H9 (cell line): ENCODE results near the gene CAMK2G. TPM values are rescaled to one million over a fixed set of nuclear protein-coding genes. Genes with fewer than 3 reads are reported as not detected.

Experiments
- DNase-seq: peaks from one replicate; pipeline ENCODE4 v3.0.0-alpha.2; 2017
- H2AFZ ChIP-seq: one replicate; pipeline ENCODE4 v1.6.1; 2013; ENCODE audit warnings: mild to moderate bottlenecking, low read length, control low read depth, moderate library complexity
- H2AK5ac ChIP-seq: 2 replicates; pipeline ENCODE4 v1.6.1; 2013; ENCODE audit warnings: low read length, control low read depth, mixed read lengths; ENCODE audit not compliant: insufficient read length
- H2BK120ac ChIP-seq: one replicate; pipeline ENCODE4 v1.6.1; 2013; ENCODE audit warnings: low read depth, mild to moderate bottlenecking, low read length, control low read depth, inconsistent platforms; ENCODE audit not compliant: poor library complexity, severe bottlenecking
- H2BK12ac ChIP-seq: 2 replicates; pipeline ENCODE4 v1.6.1; 2013; ENCODE audit warnings: low read length, control low read depth, mixed read lengths, low read depth; ENCODE audit not compliant: insufficient read length
- H2BK15ac ChIP-seq: 2 replicates; pipeline ENCODE4 v1.6.1; 2013; ENCODE audit warnings: low read depth, low read length, control low read depth
- H2BK20ac ChIP-seq: one replicate; pipeline ENCODE4 v1.6.1; 2013; ENCODE audit warnings: low read depth, mild to moderate bottlenecking, low read length, control low read depth, inconsistent platforms; ENCODE audit not compliant: poor library complexity, severe bottlenecking
- H2BK5ac ChIP-seq: 2 replicates; pipeline ENCODE4 v1.6.1; 2013; ENCODE audit warnings: low read length, control low read depth, mixed read lengths; ENCODE audit not compliant: insufficient read length
- H3K14ac ChIP-seq: 2 replicates; pipeline ENCODE4 v1.6.1; 2013; ENCODE audit warnings: low read length, control low read depth; ENCODE audit not compliant: insufficient read depth
- H3K18ac ChIP-seq: 2 replicates; pipeline ENCODE4 v1.6.1; 2013; ENCODE audit warnings: low read depth, mild to moderate bottlenecking, mixed read lengths, low read length, control low read depth; ENCODE audit not compliant: insufficient read length
- H3K23ac ChIP-seq: 2 replicates; pipeline ENCODE4 v1.6.1; 2013; ENCODE audit warnings: low read length, control low read depth, mixed read lengths, low read depth; ENCODE audit not compliant: insufficient read length
- H3K23me2 ChIP-seq: 2 replicates; pipeline ENCODE4 v1.6.1; 2013; ENCODE audit warnings: low read depth, mild to moderate bottlenecking, mixed read lengths, low read length, control low read depth; ENCODE audit not compliant: insufficient read length, poor library complexity, severe bottlenecking
- H3K27ac ChIP-seq: 2 replicates; pipeline ENCODE4 v1.5.1; 2013; ENCODE audit warnings: low read length, control low read depth, mixed read lengths, low read depth; ENCODE audit not compliant: insufficient read length
- H3K27me3 ChIP-seq: 2 replicates; pipeline ENCODE4 v1.6.1; 2013; ENCODE audit warnings: low read length, control low read depth, inconsistent platforms; ENCODE audit not compliant: insufficient read depth
- H3K4ac ChIP-seq: 2 replicates; pipeline ENCODE4 v1.6.1; 2013; ENCODE audit warnings: low read depth, mild to moderate bottlenecking, control low read depth, inconsistent platforms, low read length, moderate library complexity
- H3K4me1 ChIP-seq: 2 replicates; pipeline ENCODE4 v1.6.1; 2013; ENCODE audit warnings: low read length, control low read depth, inconsistent platforms; ENCODE audit not compliant: insufficient read depth
- H3K4me2 ChIP-seq: 2 replicates; pipeline ENCODE4 v1.6.1; 2013; ENCODE audit warnings: low read length, control low read depth, mixed read lengths; ENCODE audit not compliant: insufficient read length, insufficient read depth
- H3K56ac ChIP-seq: 2 replicates; pipeline ENCODE4 v1.6.1; 2013; ENCODE audit warnings: low read depth, mild to moderate bottlenecking, mixed read lengths, low read length, control low read depth; ENCODE audit not compliant: insufficient read length
- H3K79me1 ChIP-seq: 2 replicates; pipeline ENCODE4 v1.6.1; 2013; ENCODE audit warnings: low read depth, mild to moderate bottlenecking, moderate library complexity, low read length, control low read depth, inconsistent platforms; ENCODE audit not compliant: insufficient read depth, poor library complexity, severe bottlenecking
- H3K79me2 ChIP-seq: 2 replicates; pipeline ENCODE4 v1.6.1; 2013; ENCODE audit warnings: low read length, control low read depth, inconsistent platforms; ENCODE audit not compliant: insufficient read depth
- H3K9ac ChIP-seq: 2 replicates; pipeline ENCODE4 v1.6.1; 2013; ENCODE audit warnings: low read length, control low read depth, mixed read lengths; ENCODE audit not compliant: insufficient read length; ENCODE audit errors: extremely low read depth
- H3K9me3 ChIP-seq: one replicate; pipeline ENCODE4 v1.6.1; 2013; ENCODE audit warnings: low read depth, low read length, inconsistent platforms; ENCODE audit not compliant: control insufficient read depth
- H3T11ph ChIP-seq: one replicate; pipeline ENCODE4 v1.6.1; 2013; ENCODE audit warnings: mild to moderate bottlenecking, low read length, control low read depth, inconsistent platforms
- H4K20me1 ChIP-seq: one replicate; pipeline ENCODE4 v1.6.1; 2013; ENCODE audit not compliant: control insufficient read depth, insufficient read length, insufficient read depth
- H4K5ac ChIP-seq: 2 replicates; pipeline ENCODE4 v1.6.1; 2013; ENCODE audit warnings: low read depth, mild to moderate bottlenecking, mixed read lengths, low read length, control low read depth; ENCODE audit not compliant: insufficient read length
- H4K8ac ChIP-seq: replicated peaks from 2 replicates; pipeline ENCODE4 v1.6.1; 2013; ENCODE audit warnings: low read length, control low read depth, mixed read lengths, low read depth; ENCODE audit not compliant: insufficient read length
- H4K91ac ChIP-seq: 2 replicates; pipeline ENCODE4 v1.6.1; 2013; ENCODE audit warnings: low read depth, mild to moderate bottlenecking, moderate library complexity, mixed read lengths, low read length, control low read depth; ENCODE audit not compliant: insufficient read length
- H3K27ac Mint-ChIP-seq, 3 experiments: 2 replicates in 2 of 3; 3 replicates in 1 of 3; pipeline ENCODE4 v1.8.0; 2020 to 2021; ENCODE audit warnings: mixed read lengths in 3 of 3, mild to moderate bottlenecking in 1 of 3, moderate library complexity in 1 of 3
- H3K27me3 Mint-ChIP-seq: 2 replicates; pipeline ENCODE4 v1.8.0; 2021; ENCODE audit warnings: low read depth, mild to moderate bottlenecking, moderate library complexity, mixed read lengths
- H3K36me3 Mint-ChIP-seq, 3 experiments: 2 replicates in 2 of 3; 3 replicates in 1 of 3; pipeline ENCODE4 v1.8.0; 2020 to 2021; ENCODE audit warnings: low read depth in 3 of 3, mixed read lengths in 3 of 3; ENCODE audit not compliant: insufficient read depth in 1 of 3
- H3K4me1 Mint-ChIP-seq, 2 experiments: 2 replicates each; pipeline ENCODE4 v1.8.0; 2020; ENCODE audit warnings: mixed read lengths in 2 of 2
- H3K4me3 Mint-ChIP-seq, 2 experiments: 2 replicates in 1 of 2; 3 replicates in 1 of 2; pipeline ENCODE4 v1.8.0; 2020 to 2021; ENCODE audit warnings: mild to moderate bottlenecking in 2 of 2, mixed read lengths in 2 of 2, moderate library complexity in 1 of 2
- H3K9me3 Mint-ChIP-seq, 2 experiments: 2 replicates in 1 of 2; 3 replicates in 1 of 2; pipeline ENCODE4 v1.8.0; 2020; ENCODE audit warnings: mild to moderate bottlenecking in 2 of 2, mixed read lengths in 2 of 2, moderate library complexity in 1 of 2
- WGBS: extraction: QIAGEN DNeasy Blood & Tissue Kit; methylation state at CpG from one replicate; pipeline ENCODE4 v1.1.7; 2013; ENCODE audit warnings: missing lambda C conversion rate, low lambda C conversion rate, mixed read lengths; ENCODE audit not compliant: insufficient read length; ENCODE audit errors: extremely low coverage; 5-methylcytosine and 5-hydroxymethylcytosine counted together
- total RNA-seq: library from RNA; stranded (reverse); gene quantifications from 2 replicates; pipeline ENCODE4 v1.2.1, GENCODE V29; 2021
- TF ChIP-seq, protein P1 (sequence below): fragments of 200-600 bp; sonication (generic); conservative IDR thresholded peaks from 3 replicates; pipeline ENCODE4 v1.8.0; 2021; ENCODE audit warnings: antibody characterized with exemption, mild to moderate bottlenecking

CAMK2G gene
- total RNA-seq, 1 experiment from 2014 or later: 31.8 TPM

DNA sequence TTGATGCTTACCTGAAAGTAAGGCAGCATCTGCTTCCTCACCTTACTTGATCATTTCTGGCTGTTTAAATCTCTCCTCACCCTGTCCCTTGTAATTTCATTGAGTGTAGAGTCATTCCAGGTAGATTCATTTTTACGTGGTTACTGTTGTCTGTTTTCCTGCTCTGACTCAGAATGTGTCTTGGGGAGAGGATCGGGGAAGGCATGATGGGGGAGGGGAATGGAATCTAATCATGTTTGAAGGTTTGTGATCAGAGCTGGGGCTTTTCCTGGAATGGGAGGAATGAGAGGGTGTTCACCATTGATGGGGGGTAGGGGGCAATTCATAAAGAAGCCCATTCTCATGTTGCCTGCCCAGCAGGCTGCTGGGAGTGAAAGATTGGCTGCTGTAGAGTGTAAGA is 111.4 kb downstream of the CAMK2G start:
- Histone ChIP-seq H3K4me2 (no peak overlapping the region), H3K79me1 (no peaks in the 10 kb centered on the region), H2AFZ (no peak overlapping the region), H3K14ac (no peak overlapping the region), H3K4me1 (no peaks in the 10 kb centered on the region), H3K18ac (no peak overlapping the region), H4K20me1 (no peaks in the 10 kb centered on the region), H4K8ac (no peak overlapping the region), H3K79me2 (no peaks in the 10 kb centered on the region), H3K56ac (no peak overlapping the region), H4K91ac (no peak overlapping the region), H3K27ac (no peak overlapping the region), H4K5ac (no peak overlapping the region), H3K23ac (no peak overlapping the region), H3K9me3 (no peaks in the 10 kb centered on the region), H3T11ph (no peak overlapping the region), H3K23me2 (no peaks in the 10 kb centered on the region), H2BK120ac (no peak overlapping the region), H2BK15ac (no peak overlapping the region), H2BK5ac (no peak overlapping the region), H2AK5ac (no peak overlapping the region), H3K9ac (no peak overlapping the region), H2BK12ac (no peak overlapping the region), H3K27me3 (no peaks in the 10 kb centered on the region), H2BK20ac (no peak overlapping the region), H3K4ac (no peak overlapping the region)
- no peaks in the 10 kb centered on the region for H3K9me3 Mint-ChIP-seq
- H3K4me3 Mint-ChIP-seq: no peak overlapping the region
- no CpG with 5 or more reads among the region's 2 CpGs for WGBS
- peaks cover 27 to 78% (median 65%) of the 10 kb centered on the region in 3 experiments for H3K36me3 Mint-ChIP-seq
- no peak overlapping the region for H3K27ac Mint-ChIP-seq
- TF ChIP-seq, protein P1, sequence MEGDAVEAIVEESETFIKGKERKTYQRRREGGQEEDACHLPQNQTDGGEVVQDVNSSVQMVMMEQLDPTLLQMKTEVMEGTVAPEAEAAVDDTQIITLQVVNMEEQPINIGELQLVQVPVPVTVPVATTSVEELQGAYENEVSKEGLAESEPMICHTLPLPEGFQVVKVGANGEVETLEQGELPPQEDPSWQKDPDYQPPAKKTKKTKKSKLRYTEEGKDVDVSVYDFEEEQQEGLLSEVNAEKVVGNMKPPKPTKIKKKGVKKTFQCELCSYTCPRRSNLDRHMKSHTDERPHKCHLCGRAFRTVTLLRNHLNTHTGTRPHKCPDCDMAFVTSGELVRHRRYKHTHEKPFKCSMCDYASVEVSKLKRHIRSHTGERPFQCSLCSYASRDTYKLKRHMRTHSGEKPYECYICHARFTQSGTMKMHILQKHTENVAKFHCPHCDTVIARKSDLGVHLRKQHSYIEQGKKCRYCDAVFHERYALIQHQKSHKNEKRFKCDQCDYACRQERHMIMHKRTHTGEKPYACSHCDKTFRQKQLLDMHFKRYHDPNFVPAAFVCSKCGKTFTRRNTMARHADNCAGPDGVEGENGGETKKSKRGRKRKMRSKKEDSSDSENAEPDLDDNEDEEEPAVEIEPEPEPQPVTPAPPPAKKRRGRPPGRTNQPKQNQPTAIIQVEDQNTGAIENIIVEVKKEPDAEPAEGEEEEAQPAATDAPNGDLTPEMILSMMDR: no peak
- DNase-seq: no peak
- peaks cover 0 to 3% of the 10 kb centered on the region in 2 experiments; a peak in 1 of 4 replicates for H3K4me1 Mint-ChIP-seq
- H3K27me3 Mint-ChIP-seq: no peaks in the 10 kb centered on the region

Other genes starting within 250 kb of the CAMK2G start
- gene MYOZ1, start 233.1 kb downstream of the CAMK2G start, total RNA-seq: 1.5 and 2.4 TPM in 2 replicates
- 0.11 TPM in 1 of 2 replicates, not detected in the other for gene SYNPO2L, start 218.5 kb downstream of the CAMK2G start, total RNA-seq
- gene AGAP5, start 176.4 kb downstream of the CAMK2G start, total RNA-seq: 5.2 and 5.5 TPM in 2 replicates
- gene SEC24C, start 130.2 kb downstream of the CAMK2G start, total RNA-seq: 62.4 and 63.0 TPM in 2 replicates
- 41.1 and 45.9 TPM in 2 replicates for gene CHCHD1, start 92.5 kb downstream of the CAMK2G start, total RNA-seq
- 41.0 and 44.3 TPM in 2 replicates for gene ZSWIM8, start 88.9 kb downstream of the CAMK2G start, total RNA-seq
- gene NDST2, start 63.0 kb downstream of the CAMK2G start, total RNA-seq: 22.0 and 22.9 TPM in 2 replicates
- 15.0 and 16.2 TPM in 2 replicates for gene PLAU, start 36.6 kb upstream of the CAMK2G start, total RNA-seq
- 291 and 296 TPM in 2 replicates for gene VCL, start 123.6 kb upstream of the CAMK2G start, total RNA-seq